Measurements from ENCODE around the gene DNAH17. TPM values are rescaled to one million over a fixed set of nuclear protein-coding genes. Genes with fewer than 3 reads are reported as not detected.

The DNAH17 gene
- total and polyA plus RNA-seq, 2 of the 8 experiments (the other 6 are each of a cell fraction or from before 2014, with no cell fraction given) = 0.14 to 0.67 TPM

DNA sequence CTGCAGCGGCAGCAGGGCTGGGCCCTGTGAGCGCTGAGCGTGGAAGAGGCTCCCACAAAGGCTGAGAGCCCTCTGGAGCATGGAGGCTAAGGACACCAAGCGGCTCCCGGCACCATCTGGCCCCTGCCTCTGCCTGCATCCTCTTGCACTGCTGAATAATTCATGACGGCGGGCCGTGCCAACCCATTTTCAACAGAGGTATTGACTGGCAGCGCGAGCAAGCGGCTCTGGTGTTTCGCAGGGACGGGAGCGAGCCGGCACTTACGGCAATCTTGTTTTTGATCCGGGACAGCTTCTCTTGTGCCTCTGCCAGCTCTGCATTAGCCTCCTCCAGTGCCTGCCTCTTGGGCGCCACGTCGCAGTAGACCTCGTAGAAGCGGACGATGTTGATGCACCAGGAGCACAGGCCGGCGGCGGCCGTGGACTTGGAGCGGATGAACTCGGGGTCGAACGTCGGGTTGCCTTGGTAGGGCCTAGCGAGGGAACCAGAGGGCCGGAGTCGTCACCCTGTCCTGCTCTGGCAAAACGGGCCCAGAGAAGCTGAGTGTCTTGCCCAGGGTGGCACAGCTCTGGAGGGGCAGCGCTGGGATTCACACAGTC lies 118.4 kb downstream of the DNAH17 start (continued):
- TF ChIP-seq CHD7 (IDR thresholded peaks at IDR 0.05; ENCODE audit: insufficient replicate concordance, low read length) (no peak), BACH1 (IDR thresholded peaks at IDR 0.05; ENCODE audit: low read length) (no peak), SP2 (IDR thresholded peaks at IDR 0.05; ENCODE audit: low read length) (no peak), CTCF (IDR thresholded peaks at IDR 0.05; ENCODE audit: control extremely low read depth in 1 of 3, insufficient read depth in 1 of 3, low read depth in 1 of 3, low read length in 3 of 3) (no peak), ASH2L (IDR thresholded peaks at IDR 0.05; ENCODE audit: low read length) (no peak), CBX8 (IDR thresholded peaks at IDR 0.05; ENCODE audit: borderline replicate concordance, low read depth, low read length) (no peak), HDAC6 (IDR thresholded peaks at IDR 0.05; ENCODE audit: low read depth, low read length) (no peak), TCF12 (IDR thresholded peaks at IDR 0.05; ENCODE audit: low read depth, low read length) (no peak), CTBP2 (IDR thresholded peaks at IDR 0.05; ENCODE audit: borderline replicate concordance, insufficient read depth, insufficient read length, low read length) (no peak)
